ENCODE results near the gene RPE.

- TF ChIP-seq CTCF (IDR thresholded peaks at IDR 0.05; ENCODE audit: insufficient read depth, low read length, poor library complexity, severe bottlenecking) (no peak), EZH2phosphoT487 (conservative IDR thresholded peaks at IDR 0.05; ENCODE audit: low read length) (no peak)
These were observed 1.7 kb upstream of the RPE start for GRCh38 chr2:210000464-210001324.
